ENCODE measurements around the gene SBSN.

SBSN gene, protein sequence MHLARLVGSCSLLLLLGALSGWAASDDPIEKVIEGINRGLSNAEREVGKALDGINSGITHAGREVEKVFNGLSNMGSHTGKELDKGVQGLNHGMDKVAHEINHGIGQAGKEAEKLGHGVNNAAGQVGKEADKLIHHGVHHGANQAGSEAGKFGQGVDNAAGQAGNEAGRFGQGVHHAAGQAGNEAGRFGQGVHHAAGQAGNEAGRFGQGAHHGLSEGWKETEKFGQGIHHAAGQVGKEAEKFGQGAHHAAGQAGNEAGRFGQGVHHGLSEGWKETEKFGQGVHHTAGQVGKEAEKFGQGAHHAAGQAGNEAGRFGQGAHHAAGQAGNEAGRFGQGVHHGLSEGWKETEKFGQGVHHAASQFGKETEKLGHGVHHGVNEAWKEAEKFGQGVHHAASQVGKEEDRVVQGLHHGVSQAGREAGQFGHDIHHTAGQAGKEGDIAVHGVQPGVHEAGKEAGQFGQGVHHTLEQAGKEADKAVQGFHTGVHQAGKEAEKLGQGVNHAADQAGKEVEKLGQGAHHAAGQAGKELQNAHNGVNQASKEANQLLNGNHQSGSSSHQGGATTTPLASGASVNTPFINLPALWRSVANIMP

GRCh38 chr19:35528218-35529038 is at the start of gene SBSN:
Gene SBSN (minus strand): TSS chr19:35528311. CDS start chr19:35528281, 30 bp downstream.
- no peak for DNase-seq

DNA sequence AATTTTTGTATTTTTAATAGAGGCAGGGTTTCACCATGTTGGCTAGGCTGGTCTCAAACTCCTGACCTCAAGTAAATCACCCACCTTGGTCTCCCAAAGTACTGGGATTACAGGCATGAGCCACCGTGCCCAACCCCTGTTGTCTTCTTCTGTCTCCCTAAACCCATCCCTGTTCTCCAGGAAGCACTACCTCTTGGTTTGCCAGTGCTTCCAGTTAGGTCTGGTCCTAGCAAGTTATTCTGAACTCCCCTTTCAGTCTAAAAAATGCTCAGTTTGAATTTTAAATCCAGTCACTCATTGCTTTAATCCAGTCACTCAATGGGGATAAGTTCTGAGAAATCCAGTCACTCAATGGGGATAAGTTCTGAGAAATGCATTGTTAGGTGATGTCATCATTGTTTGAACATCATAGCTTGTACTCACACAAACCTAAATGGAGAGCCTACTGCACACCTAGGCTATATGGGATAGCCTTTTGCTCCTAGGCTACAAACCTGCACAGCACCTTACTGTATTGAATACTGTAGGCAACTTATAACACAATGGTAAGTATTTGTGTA is 43.4 kb upstream of the SBSN start:
- no peak for DNase-seq

DNA sequence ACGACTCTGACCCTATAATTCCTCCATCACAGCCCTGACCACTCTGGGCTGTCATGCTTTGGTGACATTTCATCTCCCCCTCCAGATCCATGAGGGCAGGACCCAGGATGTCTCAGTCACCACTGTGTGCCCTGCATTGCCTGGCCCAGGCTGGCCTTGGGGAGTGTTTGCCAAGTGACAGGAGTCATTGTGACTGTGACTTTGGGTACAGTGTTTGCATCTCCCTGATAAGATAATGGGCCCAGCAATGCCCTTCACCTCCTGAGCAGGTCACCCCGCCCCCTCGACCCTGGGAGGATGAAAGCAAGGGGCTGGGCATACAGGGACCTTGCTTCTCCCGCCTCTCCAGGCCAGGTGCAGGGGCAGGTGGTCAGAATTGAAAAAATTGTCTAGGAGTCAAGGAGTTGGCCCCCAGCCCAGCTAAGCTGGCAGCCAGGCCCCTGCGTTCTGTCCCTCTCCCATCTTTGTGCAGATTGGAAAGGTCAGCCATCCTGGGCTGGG is 41.2 kb upstream of the SBSN start:
- no peak for DNase-seq

GRCh38 chr19:35566738-35567137 is 38.6 kb upstream of the SBSN start:
- no peak for DNase-seq

- DNase-seq, result no peak
Observed at GRCh38 chr19:35565016-35565856, 37.1 kb upstream of the SBSN start.

DNA sequence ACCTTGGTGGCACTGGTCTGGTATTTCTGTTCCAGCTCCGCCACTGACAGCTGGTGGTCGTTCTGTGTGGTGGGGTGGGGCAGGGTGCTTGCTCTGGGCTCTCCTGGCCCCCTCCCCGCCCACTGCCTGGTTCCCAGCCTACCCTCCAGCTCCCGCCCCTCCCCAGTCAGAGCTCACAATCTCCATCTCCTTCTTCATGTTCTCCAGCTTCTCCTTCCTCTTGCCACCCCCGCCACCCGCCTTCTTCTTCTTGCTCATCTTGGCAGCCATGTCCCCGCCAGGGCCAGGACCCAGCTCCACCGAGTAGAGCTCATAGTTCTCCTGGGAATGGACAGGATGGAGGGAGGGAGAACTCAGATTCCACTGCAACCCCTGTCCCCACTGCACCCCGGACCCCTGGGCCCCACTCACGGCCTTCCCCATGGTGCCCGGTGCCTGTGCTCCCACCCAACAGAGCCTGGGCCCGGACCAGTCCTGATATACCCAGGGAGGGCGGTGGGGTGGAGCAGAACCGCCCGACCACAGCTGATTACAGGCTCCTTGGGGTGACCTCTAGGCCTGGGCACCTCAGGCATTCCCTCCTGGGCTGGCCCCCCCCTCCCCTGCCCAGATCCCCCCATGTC is 35.2 kb upstream of the SBSN start, which contains the start of gene ATP4A:
Gene ATP4A, minus strand, starts transcription at position 452 of the 623 bp plus-strand sequence. Its CDS starts 29 bp downstream, at position 423.
- no peak for DNase-seq

GRCh38 chr19:35562776-35563175 is 34.7 kb upstream of the SBSN start:
- DNase-seq, result no peak

DNA sequence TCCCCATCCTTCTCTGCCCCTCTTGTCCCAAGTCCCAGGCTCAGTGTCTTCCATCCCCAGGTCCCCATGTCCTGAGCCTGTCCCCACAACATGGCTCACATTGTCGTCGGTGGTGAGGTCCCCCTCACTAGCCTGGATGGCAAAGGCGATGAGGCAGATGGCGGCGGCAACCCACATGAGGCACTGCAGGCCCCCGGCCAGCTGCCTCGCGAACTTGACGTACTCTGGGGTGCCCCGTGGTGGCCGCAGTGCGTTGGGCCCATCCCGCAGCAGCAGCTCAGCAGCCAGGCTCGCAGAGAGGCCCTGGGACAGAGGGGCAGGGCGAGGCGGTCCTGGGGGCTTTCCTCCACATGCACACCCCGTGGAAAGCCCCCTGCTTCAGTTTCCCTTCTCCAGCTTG is 34.2 kb upstream of the SBSN start:
- no peak for DNase-seq

GRCh38 chr19:35561436-35561835 is 33.3 kb upstream of the SBSN start:
- no peak for DNase-seq

DNA sequence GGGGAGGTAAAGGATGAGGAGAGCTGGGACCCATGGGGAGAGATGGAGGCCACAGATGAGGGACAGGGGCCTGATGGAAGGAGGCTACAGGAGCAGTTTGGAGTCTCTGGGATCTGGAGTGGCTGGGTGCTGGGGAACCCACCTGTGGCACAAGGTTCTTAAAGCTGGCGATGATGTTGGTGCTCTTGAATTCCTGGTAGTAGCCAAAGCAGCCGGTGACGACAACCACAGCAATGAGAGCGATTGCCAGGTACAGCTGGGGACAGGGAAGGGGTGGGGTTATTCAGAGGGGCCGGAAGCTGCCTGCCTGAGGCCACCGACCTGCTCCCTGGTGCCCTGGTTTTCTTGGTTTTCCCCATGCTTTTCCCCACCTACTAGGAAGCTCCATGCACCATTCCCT is 32.6 kb upstream of the SBSN start:
- DNase-seq, result no peak

DNA sequence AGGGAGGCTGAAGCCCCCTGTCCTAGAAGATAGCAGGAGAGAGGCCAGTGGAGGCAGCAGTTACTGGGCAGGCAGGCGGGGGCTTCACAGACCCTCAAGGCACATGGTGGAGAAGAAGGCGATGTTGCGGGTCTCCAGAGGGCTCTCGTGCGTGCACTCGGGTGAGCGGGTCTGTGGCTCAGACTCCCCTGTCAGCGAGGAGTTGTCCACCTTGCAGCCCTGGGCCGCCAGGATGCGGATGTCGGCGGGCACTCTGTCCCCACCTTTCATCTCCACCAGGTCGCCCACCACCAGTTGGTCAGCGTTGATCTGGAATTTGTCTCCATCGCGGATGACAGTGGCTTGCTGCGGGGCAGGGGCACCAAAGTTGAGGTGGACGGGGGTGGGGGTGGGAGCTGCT is 32.2 kb upstream of the SBSN start:
- no peak for DNase-seq

GRCh38 chr19:35559781-35560180 is 31.7 kb upstream of the SBSN start:
- DNase-seq, result no peak

- no peak for DNase-seq
Observed at GRCh38 chr19:35559281-35559659, 31.2 kb upstream of the SBSN start.

DNA sequence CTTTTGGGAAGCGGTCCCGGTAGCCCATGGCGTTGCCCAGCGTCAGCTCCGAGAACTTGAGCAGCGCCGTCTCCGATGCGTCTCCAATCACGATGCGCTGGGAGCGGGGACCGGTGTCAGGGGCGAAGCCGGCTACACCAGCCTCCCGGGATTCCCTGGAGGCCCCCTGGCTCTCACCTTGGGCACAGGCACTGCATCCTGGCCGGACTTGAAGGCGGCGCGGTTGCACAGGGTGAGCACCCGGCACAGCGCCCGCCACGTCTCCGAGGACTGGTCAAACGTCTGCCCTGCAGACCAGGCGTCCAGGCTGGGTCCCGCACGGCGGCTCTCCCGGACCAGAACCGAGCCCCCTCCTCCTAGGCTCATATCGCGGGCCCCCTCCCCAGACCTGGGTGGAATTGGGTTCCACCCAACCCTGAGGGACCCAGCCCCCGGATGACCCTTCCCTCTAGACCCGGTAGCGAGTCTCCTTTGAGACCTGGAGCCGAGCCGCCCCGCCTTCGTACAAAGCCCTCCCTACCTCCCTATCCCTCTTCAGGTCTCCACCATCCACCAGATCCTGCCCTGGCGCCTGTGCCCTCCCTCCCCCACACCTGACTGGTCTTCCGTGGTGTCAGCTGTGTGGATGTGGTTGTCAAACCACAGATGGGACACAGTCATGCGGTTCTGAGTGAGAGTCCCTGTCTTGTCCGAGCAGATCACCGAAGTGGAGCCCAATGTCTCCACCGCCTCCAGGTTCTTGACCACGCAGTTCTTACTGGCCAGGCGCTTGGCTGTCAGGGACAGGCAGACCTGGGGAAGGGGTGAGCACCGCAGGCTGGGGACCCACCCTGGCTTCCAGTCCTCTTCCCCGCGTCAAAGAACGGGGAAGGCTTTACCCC is 30.5 kb upstream of the SBSN start:
- DNase-seq, result no peak

GRCh38 chr19:35557539-35558399 is 29.7 kb upstream of the SBSN start:
- DNase-seq, result peak; percentile 50 to 59

- DNase-seq, result no peak
Observed at GRCh38 chr19:35556846-35557538, 28.9 kb upstream of the SBSN start.

DNA sequence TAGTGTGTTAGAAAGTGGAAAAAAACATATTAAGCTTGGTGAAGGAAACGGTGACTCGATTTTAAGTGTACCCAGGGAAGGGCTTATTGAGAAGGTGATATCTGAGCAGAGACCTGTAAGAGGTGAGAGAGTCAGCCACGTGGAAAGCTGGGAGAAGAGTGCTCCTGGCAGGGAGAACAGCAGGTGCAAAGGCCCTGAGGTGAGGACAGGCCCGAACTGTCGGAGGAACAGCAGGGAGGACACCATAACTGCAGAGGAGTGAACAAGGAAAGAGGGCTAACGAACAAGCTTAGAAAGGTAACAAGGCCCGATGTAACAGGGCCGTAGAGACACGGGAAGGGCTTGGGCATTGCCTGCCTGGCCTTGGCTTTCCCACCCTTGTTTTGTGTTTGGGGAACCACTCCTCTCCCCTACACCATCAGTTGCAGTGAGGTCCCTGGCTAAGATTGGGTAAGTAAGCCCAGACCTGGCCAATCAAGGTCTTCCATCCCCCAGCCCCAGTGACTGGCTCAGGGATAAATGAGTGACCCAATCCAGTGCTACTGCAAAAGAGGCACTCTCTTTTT is 28.0 kb upstream of the SBSN start:
- no peak for DNase-seq

DNA sequence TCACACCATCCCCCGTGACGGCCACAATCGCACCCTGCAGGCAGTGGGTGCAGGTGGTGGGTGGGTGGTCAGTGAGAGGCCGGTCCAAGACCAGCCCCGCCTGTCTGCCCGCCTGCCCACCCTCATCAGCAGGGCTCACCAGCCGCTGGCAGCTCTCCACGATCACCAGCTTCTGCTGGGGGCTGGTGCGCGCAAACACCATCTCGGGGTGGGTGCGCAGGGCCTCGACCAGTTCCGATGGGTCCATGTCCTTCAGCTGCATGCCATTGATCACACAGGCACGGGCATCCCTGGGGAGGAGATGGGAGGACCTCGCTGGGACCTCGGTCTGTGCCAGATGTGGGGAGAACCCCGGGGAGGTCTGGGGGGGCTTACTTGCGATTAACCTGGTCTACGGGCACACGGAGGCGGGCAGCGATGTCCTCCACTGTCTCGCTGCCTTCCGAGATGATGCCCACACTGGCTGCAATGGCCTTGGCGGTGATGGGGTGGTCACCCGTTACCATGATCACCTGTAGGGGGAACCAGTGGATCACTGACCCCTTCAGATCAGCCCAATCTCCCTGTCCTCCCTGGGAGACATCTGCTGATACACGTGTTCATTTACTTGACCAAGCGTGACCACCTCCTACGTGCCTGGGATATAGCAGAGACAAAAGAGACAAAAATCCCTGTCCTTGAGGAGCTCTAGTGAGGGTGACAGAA is 27.3 kb upstream of the SBSN start:
- no peak for DNase-seq
